Measurements from ENCODE around the gene ZNF480. TPM values are rescaled to one million over a fixed set of nuclear protein-coding genes. Genes with fewer than 3 reads are reported as not detected.
"Not testable (repeated sequence)": the region's sequence is repeated elsewhere in the genome, so short reads cannot be mapped to it uniquely, and the experiment has no call there.

Gene ZNF480
- total RNA-seq (2021; fragmentation: NEBNext Ultra II Directional; extraction: Animal tissue kit (Norgen Biotek cat#: 25700)), result 10 to 100 TPM in 5 of 6 experiments, 1 to 10 TPM in 1; 9.8 to 12.5 (median 11.9) TPM
- long read RNA-seq, full-length matches to known transcripts, result 1 of 5 reads
- long read RNA-seq, partial matches to known transcripts, result 2 of 5 reads
- long read RNA-seq, other reads (novel, unspliced or antisense), result 2 of 5 reads

GRCh38 chr19:52296773-52297600, at the start of gene ZNF480:
ZNF480 (plus strand) TSS chr19:52297169; CDS start chr19:52300413, 3,244 bp downstream.
- TF ChIP-seq, protein P1, sequence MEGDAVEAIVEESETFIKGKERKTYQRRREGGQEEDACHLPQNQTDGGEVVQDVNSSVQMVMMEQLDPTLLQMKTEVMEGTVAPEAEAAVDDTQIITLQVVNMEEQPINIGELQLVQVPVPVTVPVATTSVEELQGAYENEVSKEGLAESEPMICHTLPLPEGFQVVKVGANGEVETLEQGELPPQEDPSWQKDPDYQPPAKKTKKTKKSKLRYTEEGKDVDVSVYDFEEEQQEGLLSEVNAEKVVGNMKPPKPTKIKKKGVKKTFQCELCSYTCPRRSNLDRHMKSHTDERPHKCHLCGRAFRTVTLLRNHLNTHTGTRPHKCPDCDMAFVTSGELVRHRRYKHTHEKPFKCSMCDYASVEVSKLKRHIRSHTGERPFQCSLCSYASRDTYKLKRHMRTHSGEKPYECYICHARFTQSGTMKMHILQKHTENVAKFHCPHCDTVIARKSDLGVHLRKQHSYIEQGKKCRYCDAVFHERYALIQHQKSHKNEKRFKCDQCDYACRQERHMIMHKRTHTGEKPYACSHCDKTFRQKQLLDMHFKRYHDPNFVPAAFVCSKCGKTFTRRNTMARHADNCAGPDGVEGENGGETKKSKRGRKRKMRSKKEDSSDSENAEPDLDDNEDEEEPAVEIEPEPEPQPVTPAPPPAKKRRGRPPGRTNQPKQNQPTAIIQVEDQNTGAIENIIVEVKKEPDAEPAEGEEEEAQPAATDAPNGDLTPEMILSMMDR (IDR thresholded peaks at IDR 0.05), result peak; percentile 32; the same call in 1 of the 2 replicates
- DNase-seq, result peak; percentile 64
- Mint-ChIP-seq H3K4me3 (peak within 1 kb of the TSS; percentile 93), H3K27ac (peak within 1 kb of the TSS; percentile 95), H3K9me3 (peaks cover 39% of the 10 kb centered on the region), H3K4me1 (ENCODE audit: low read depth) (peaks cover 21% of the 10 kb centered on the region), H3K27me3 (ENCODE audit: insufficient read depth) (peaks cover 4% of the 10 kb centered on the region), H3K36me3 (ENCODE audit: low read depth) (peaks cover 65% of the 10 kb centered on the region)

DNA sequence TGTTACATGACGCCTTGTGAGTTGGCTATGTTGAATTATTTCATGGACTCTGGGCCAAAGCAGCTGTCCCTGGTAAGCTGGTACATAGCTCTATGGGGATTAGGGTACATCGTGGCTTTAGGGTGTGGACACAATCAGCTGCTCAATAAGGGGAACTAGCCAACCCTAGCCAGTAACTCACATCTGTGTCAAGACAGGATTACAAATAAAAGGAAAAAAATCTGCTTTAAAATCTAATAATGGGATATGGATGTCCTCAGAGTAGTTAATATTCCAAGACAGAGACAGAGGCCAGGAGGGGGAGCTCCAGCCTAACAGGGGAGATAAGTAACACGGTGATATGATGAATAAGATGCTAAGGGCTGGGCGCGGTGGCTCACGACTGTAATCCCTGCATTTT, 48.7 kb upstream of the ZNF480 start:
- no peaks in the 10 kb centered on the region for H3K4me1 Mint-ChIP-seq (ENCODE audit: low read depth)
- H3K36me3 Mint-ChIP-seq (ENCODE audit: low read depth), result no peaks in the 10 kb centered on the region
- H3K4me3 Mint-ChIP-seq, result no peak overlapping the region
- no peak overlapping the region for H3K27ac Mint-ChIP-seq
- H3K27me3 Mint-ChIP-seq (ENCODE audit: insufficient read depth), result peaks cover 3% of the 10 kb centered on the region; the same call in 1 of the 2 replicates
- peak; percentile 54 for DNase-seq
- TF ChIP-seq, protein P1 (IDR thresholded peaks at IDR 0.05), result peak; percentile 78
- peaks cover 5% of the 10 kb centered on the region; the same call in 1 of the 2 replicates for H3K9me3 Mint-ChIP-seq

DNA sequence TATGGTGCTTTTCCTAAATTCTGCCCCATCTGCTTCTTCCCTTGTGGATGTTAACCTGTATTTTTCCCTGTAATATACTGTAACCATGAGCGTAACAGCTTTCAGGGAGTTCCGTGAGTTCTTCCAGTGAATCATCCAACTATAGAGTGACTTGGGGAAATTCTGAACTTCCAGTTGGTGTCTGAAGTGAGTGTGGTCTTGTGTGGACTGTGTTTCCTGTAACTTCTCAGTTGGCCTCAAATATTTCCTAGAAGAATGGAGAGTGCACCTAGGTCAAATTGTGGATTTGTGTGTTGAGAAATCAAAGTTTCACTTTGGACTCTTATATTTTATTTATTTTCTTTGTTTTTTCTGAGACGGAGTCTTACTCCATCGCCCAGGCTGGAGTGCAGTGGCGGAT, 38.5 kb upstream of the ZNF480 start:
- no peak for DNase-seq
- TF ChIP-seq, protein P1 (IDR thresholded peaks at IDR 0.05), result no peak
- no peaks in the 10 kb centered on the region for H3K36me3 Mint-ChIP-seq (ENCODE audit: low read depth)
- H3K27ac Mint-ChIP-seq, result no peak overlapping the region
- peaks cover 5% of the 10 kb centered on the region for H3K27me3 Mint-ChIP-seq (ENCODE audit: insufficient read depth)
- no peaks in the 10 kb centered on the region; the same call in 1 of the 2 replicates for H3K9me3 Mint-ChIP-seq
- H3K4me1 Mint-ChIP-seq (ENCODE audit: low read depth), result no peaks in the 10 kb centered on the region
- no peak overlapping the region for H3K4me3 Mint-ChIP-seq

GRCh38 chr19:52265556-52265955, 31.4 kb upstream of the ZNF480 start:
- H3K4me3 Mint-ChIP-seq; H3K27ac Mint-ChIP-seq; H3K27me3 Mint-ChIP-seq (ENCODE audit: insufficient read depth); H3K4me1 Mint-ChIP-seq (ENCODE audit: low read depth); H3K9me3 Mint-ChIP-seq; H3K36me3 Mint-ChIP-seq (ENCODE audit: low read depth); DNase-seq: not testable (repeated sequence)

DNA sequence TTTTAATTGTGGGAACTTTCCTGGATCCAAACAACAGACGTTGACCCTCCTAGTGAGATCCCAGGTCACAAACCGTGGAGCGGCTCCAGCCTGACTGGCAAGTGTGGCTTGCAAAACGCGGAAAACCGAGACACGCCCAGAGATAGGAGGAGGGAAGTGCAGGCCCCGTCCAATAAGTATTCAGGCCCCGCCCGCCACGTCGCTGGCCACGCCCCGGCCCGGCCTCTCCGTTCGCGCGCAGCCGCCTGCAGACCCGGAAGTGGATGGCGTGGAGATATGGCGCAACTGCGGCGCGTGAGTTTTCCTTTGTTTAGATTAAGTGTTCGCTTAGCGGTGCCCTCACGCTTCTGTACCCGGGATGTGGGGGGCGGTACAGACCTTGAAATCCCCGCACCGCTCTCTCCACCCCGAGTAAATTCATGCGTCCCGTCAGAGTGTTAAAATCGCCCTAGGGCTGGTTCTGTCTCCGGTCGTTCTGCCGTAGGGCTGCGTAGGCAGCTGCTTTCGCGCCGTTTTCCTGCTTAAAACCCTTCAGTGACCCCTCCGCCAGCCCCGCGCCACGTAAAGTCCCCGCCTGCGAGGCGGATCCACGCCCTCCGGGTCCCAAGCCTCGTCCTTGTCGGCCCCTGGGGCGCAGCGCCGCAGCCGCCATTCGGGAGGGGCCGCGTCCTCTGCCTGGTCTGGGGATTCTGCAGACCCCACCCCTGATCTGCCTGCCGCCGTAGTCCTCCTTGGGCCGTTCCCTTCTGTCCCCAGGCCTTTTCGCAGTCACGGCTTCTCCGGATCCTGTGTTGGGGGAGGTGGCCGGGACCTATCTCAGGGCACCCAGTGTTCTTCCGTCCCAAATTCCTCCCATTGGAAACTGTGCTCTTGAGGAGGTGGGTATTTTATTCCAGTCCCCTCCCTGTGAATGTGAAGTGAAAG, 27.4 kb upstream of the ZNF480 start, which contains the start of gene ZNF766:
ZNF766 (plus strand) TSS at position 250 of the 924 bp plus-strand sequence; CDS start at position 277, 27 bp downstream.
- Mint-ChIP-seq H3K36me3 (ENCODE audit: low read depth) (peaks cover 37% of the 10 kb centered on the region), H3K27me3 (ENCODE audit: insufficient read depth) (peaks cover 3% of the 10 kb centered on the region), H3K4me1 (ENCODE audit: low read depth) (peaks cover 22% of the 10 kb centered on the region), H3K9me3 (peaks cover 20% of the 10 kb centered on the region), H3K27ac (peak within 1 kb of the TSS; percentile 96), H3K4me3 (peak within 1 kb of the TSS; percentile 96)
- DNase-seq, result peak; percentile 92
- TF ChIP-seq, protein P1 (IDR thresholded peaks at IDR 0.05), result no peak

Data from HFFc6 (cell line).